Kidney epithelial cell (primary cell): Measurements from ENCODE around the gene FAM131B. TPM values are rescaled to one million over a fixed set of nuclear protein-coding genes. Genes with fewer than 3 reads are reported as not detected.

Source experiments
- DNase-seq: peaks from one replicate; pipeline ENCODE4 v3.0.0-alpha.2; 2010; ENCODE audit warnings: low read depth
- H3K27me3 ChIP-seq: 2 replicates; pipeline ENCODE4 v1.6.0; 2011; ENCODE audit warnings: low read length; ENCODE audit not compliant: control insufficient read depth, insufficient read depth
- H3K36me3 ChIP-seq: 2 replicates; pipeline ENCODE4 v1.5.1; 2011; ENCODE audit warnings: low read length; ENCODE audit not compliant: control insufficient read depth, insufficient read depth
- H3K4me3 ChIP-seq: 2 replicates; pipeline ENCODE4 v1.5.1; 2011; ENCODE audit warnings: low read depth, mild to moderate bottlenecking, control low read depth, low read length
- CTCF ChIP-seq: IDR thresholded peaks from 2 replicates; pipeline ENCODE4 v1.5.1; 2011; ENCODE audit warnings: mild to moderate bottlenecking, moderate library complexity, low read length, control low read depth, inconsistent platforms; ENCODE audit not compliant: insufficient read depth, poor library complexity, severe bottlenecking
- total RNA-seq: library from RNA; depleted of rRNA; stranded (reverse); fragments of >200 nt; gene quantifications from 2 replicates; pipeline ENCODE4 v1.2.3, GENCODE V29; 2015

FAM131B gene
- total RNA-seq, 1 donor from 2014 or later = 1.3 TPM

DNA sequence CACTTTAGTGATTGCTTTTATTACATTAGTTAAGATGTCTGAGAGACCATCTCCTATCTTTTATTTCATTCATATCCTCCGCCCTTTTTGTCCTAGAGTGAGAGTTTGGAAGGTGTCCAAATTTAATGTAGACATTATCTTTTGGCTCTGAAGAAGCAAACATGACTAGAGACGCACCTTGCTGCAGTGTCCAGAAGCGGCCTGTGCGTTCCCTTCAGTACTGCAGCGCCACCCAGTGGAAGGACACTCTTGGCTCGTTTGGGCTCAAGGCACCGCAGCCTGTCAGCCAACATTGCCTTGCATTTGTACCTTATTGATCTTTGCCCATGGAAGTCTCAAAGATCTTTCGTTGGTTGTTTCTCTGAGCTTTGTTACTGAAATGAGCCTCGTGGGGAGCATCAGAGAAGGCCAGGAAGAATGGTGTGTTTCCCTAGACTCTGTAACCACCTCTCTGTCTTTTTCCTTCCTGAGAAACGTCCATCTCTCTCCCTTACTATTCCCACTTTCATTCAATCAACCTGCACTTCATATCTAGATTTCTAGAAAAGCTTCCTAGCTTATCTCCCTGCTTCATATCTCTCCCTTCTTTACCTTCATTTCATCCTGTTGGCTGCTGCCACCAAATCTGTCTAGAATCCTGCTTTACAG, 57.0 kb downstream of the FAM131B start:
- DNase-seq = no peak
- Histone ChIP-seq H3K36me3 (no peaks in the 10 kb centered on the region), H3K27me3 (no peaks in the 10 kb centered on the region), H3K4me3 (no peak overlapping the region)
- TF ChIP-seq CTCF = peak; percentile 62

- Histone ChIP-seq H3K36me3 (peaks cover 3% of the 10 kb centered on the region), H3K27me3 (no peaks in the 10 kb centered on the region), H3K4me3 (no peak overlapping the region)
- no peak for TF ChIP-seq CTCF
- no peak for DNase-seq
Measured at GRCh38 chr7:143304938-143305337, 57.6 kb downstream of the FAM131B start.

GRCh38 chr7:143303733-143304132, 58.8 kb downstream of the FAM131B start:
- DNase-seq = no peak
- peaks cover 3% of the 10 kb centered on the region for H3K36me3 ChIP-seq
- H3K27me3 ChIP-seq = no peaks in the 10 kb centered on the region
- H3K4me3 ChIP-seq = no peak overlapping the region
- TF ChIP-seq CTCF = no peak

Other genes starting within 250 kb of the FAM131B start
- gene PIP, start 230.6 kb downstream of the FAM131B start, total RNA-seq = not detected in 2 replicates
- not detected in 2 replicates for gene TAS2R39, start 179.3 kb downstream of the FAM131B start, total RNA-seq
- gene TAS2R40, start 140.7 kb downstream of the FAM131B start, total RNA-seq = not detected in 2 replicates
- 139 and 152 TPM in 2 replicates for gene GSTK1, start 99.3 kb downstream of the FAM131B start, total RNA-seq
- gene TMEM139, start 77.8 kb downstream of the FAM131B start, total RNA-seq = 11.9 and 20.5 TPM in 2 replicates
- 24.6 and 26.9 TPM in 2 replicates for gene CASP2, start 74.4 kb downstream of the FAM131B start, total RNA-seq
- not detected in 2 replicates for gene CLCN1, start 46.6 kb downstream of the FAM131B start, total RNA-seq
- 162 and 218 TPM in 2 replicates for gene ZYX, start 18.6 kb upstream of the FAM131B start, total RNA-seq
- gene EPHA1, start 46.1 kb upstream of the FAM131B start, total RNA-seq = 7.9 and 27.5 TPM in 2 replicates
- not detected in 2 replicates for gene TAS2R60, start 80.7 kb upstream of the FAM131B start, total RNA-seq
- gene TAS2R41, start 115.2 kb upstream of the FAM131B start, total RNA-seq = not detected in 2 replicates
- gene CTAGE15, start 209.1 kb upstream of the FAM131B start, total RNA-seq = not detected in 2 replicates